SK-N-SH treated with all-trans-retinoic acid at 6 μM for 48 hours (cell line): ENCODE results near the gene SNRNP25.

Source experiments
- ATAC-seq: fragments of 200-7000 bp; cut with Tn5 transposase; 3 replicates; pipeline ENCODE4 v1.9.1; 2020; ENCODE audit warnings: mild to moderate bottlenecking, moderate library complexity
- ARNTL ChIP-seq: fragments of 450-650 bp; formaldehyde crosslinking; IDR thresholded peaks from 2 replicates; pipeline ENCODE4 v1.5.0; 2020; ENCODE audit warnings: low read depth, mild to moderate bottlenecking, moderate library complexity, borderline replicate concordance
- BACH2 ChIP-seq: fragments of 250-450 bp; sonication (Bioruptor Pico); IDR thresholded peaks from 2 replicates; pipeline ENCODE4 v1.9.0; 2021; ENCODE audit warnings: mild to moderate bottlenecking, borderline replicate concordance
- CREB5 ChIP-seq: fragments of 250-450 bp; sonication (Bioruptor Pico); IDR thresholded peaks from 2 replicates; pipeline ENCODE4 v1.5.1; 2020; ENCODE audit warnings: low read depth, mild to moderate bottlenecking, moderate library complexity
- CSDC2 ChIP-seq: fragments of 250-450 bp; sonication (Bioruptor Pico); IDR thresholded peaks from 2 replicates; pipeline ENCODE4 v1.5.0; 2020; ENCODE audit warnings: mild to moderate bottlenecking, moderate library complexity
- CSRNP3 ChIP-seq: fragments of 250-450 bp; sonication (Bioruptor Pico); IDR thresholded peaks from 2 replicates; pipeline ENCODE4 v1.5.1; 2021; ENCODE audit warnings: mild to moderate bottlenecking, moderate library complexity
- ESRRG ChIP-seq: fragments of 250-450 bp; sonication (Bioruptor Pico); IDR thresholded peaks from 2 replicates; pipeline ENCODE4 v1.6.1; 2021; ENCODE audit warnings: mild to moderate bottlenecking
- GLIS3 ChIP-seq: fragments of 250-450 bp; sonication (Bioruptor Pico); IDR thresholded peaks from 2 replicates; pipeline ENCODE4 v1.5.0; 2020; ENCODE audit warnings: mild to moderate bottlenecking, moderate library complexity
- ISL1 ChIP-seq: fragments of 250-450 bp; sonication (Bioruptor Pico); IDR thresholded peaks from 2 replicates; pipeline ENCODE4 v2.1.2; 2022; ENCODE audit warnings: mild to moderate bottlenecking, moderate library complexity
- OSR1 ChIP-seq: fragments of 250-450 bp; sonication (Bioruptor Pico); IDR thresholded peaks from 2 replicates; pipeline ENCODE4 v1.8.0; 2022; ENCODE audit warnings: moderate library complexity, mild to moderate bottlenecking, inconsistent platforms
- PATZ1 ChIP-seq: fragments of 250-450 bp; sonication (Bioruptor Pico); IDR thresholded peaks from 2 replicates; pipeline ENCODE4 v1.8.0; 2020; ENCODE audit warnings: mild to moderate bottlenecking, moderate library complexity, borderline replicate concordance
- POU6F1 ChIP-seq: fragments of 250-450 bp; sonication (Bioruptor Pico); IDR thresholded peaks from 2 replicates; pipeline ENCODE4 v1.8.0; 2021; ENCODE audit warnings: low read depth, mild to moderate bottlenecking, moderate library complexity, borderline replicate concordance
- PPARA ChIP-seq: fragments of 250-450 bp; sonication (Bioruptor Pico); IDR thresholded peaks from 2 replicates; pipeline ENCODE4 v1.5.0; 2020; ENCODE audit warnings: mild to moderate bottlenecking, borderline replicate concordance
- RARB ChIP-seq: fragments of 250-450 bp; sonication (Bioruptor Pico); IDR thresholded peaks from 2 replicates; pipeline ENCODE4 v1.8.0; 2021; ENCODE audit warnings: mild to moderate bottlenecking, moderate library complexity
- SNAI2 ChIP-seq: fragments of 250-450 bp; sonication (Bioruptor Pico); IDR thresholded peaks from 2 replicates; pipeline ENCODE4 v1.5.0; 2020; ENCODE audit warnings: mild to moderate bottlenecking, moderate library complexity
- TCF4 ChIP-seq: fragments of 250-450 bp; sonication (Bioruptor Pico); IDR thresholded peaks from 2 replicates; pipeline ENCODE4 v1.8.0; 2021; ENCODE audit warnings: mild to moderate bottlenecking, moderate library complexity, borderline replicate concordance
- TOX ChIP-seq: fragments of 250-450 bp; sonication (Bioruptor Pico); IDR thresholded peaks from 2 replicates; pipeline ENCODE4 v1.8.0; 2021; ENCODE audit warnings: mild to moderate bottlenecking, moderate library complexity, borderline replicate concordance
- TSHZ2 ChIP-seq: fragments of 250-450 bp; sonication (Bioruptor Pico); IDR thresholded peaks from 2 replicates; pipeline ENCODE4 v1.5.0; 2020; ENCODE audit warnings: mild to moderate bottlenecking, moderate library complexity
- ZC3H10 ChIP-seq: fragments of 250-450 bp; sonication (Bioruptor Pico); IDR thresholded peaks from 2 replicates; pipeline ENCODE4 v1.5.1; 2021; ENCODE audit warnings: mild to moderate bottlenecking, moderate library complexity
- ZFP3 ChIP-seq: fragments of 250-450 bp; sonication (Bioruptor Pico); IDR thresholded peaks from 2 replicates; pipeline ENCODE4 v1.5.0; 2020; ENCODE audit warnings: mild to moderate bottlenecking, moderate library complexity
- ZFP30 ChIP-seq: fragments of 450-650 bp; formaldehyde crosslinking; IDR thresholded peaks from 2 replicates; pipeline ENCODE4 v1.5.0; 2022; ENCODE audit warnings: mild to moderate bottlenecking, moderate library complexity
- ZNF565 ChIP-seq: fragments of 450-650 bp; formaldehyde crosslinking; conservative IDR thresholded peaks from 2 replicates; pipeline ENCODE4 v1.5.0; 2020; ENCODE audit warnings: low read depth, mild to moderate bottlenecking, moderate library complexity
- ZNF70 ChIP-seq: fragments of 450-650 bp; formaldehyde crosslinking; IDR thresholded peaks from 2 replicates; pipeline ENCODE4 v1.5.0; 2020; ENCODE audit warnings: mild to moderate bottlenecking, moderate library complexity

SNRNP25 gene

GRCh38 chr16:63466-63865 is 9.8 kb downstream of the SNRNP25 start:
- TF ChIP-seq PATZ1 (CRISPR knock-in tag) (no peak), ARNTL (CRISPR knock-in tag) (no peak), CSDC2 (CRISPR knock-in tag) (no peak), CSRNP3 (CRISPR knock-in tag) (no peak), ISL1 (CRISPR knock-in tag) (no peak), TOX (CRISPR knock-in tag) (no peak), ZFP3 (CRISPR knock-in tag) (no peak), ZFP30 (CRISPR knock-in tag) (no peak), CREB5 (CRISPR knock-in tag) (no peak), PPARA (no peak), SNAI2 (no peak), POU6F1 (CRISPR knock-in tag) (no peak), ZNF565 (no peak), TSHZ2 (no peak), TCF4 (CRISPR knock-in tag) (no peak), ZC3H10 (CRISPR knock-in tag) (no peak), ZNF70 (CRISPR knock-in tag) (no peak), GLIS3 (CRISPR knock-in tag) (no peak), OSR1 (CRISPR knock-in tag) (no peak), BACH2 (CRISPR knock-in tag) (no peak)
- no peak for ATAC-seq

- ATAC-seq, result no peak
- TF ChIP-seq BACH2 (CRISPR knock-in tag) (no peak), TOX (CRISPR knock-in tag) (no peak), SNAI2 (no peak), ZNF565 (no peak), ZFP3 (CRISPR knock-in tag) (no peak), CSDC2 (CRISPR knock-in tag) (no peak), ZFP30 (CRISPR knock-in tag) (no peak)
- TF ChIP-seq, all 23 proteins: peak for 0
These were observed 10.6 kb downstream of the SNRNP25 start for GRCh38 chr16:63998-64913.

GRCh38 chr16:64914-65255 is 11.3 kb downstream of the SNRNP25 start:
- TF ChIP-seq OSR1 (CRISPR knock-in tag) (no peak), RARB (CRISPR knock-in tag) (no peak), SNAI2 (no peak), CSDC2 (CRISPR knock-in tag) (no peak), GLIS3 (CRISPR knock-in tag) (no peak), ISL1 (CRISPR knock-in tag) (no peak), ESRRG (CRISPR knock-in tag) (no peak), ZFP30 (CRISPR knock-in tag) (no peak), ZC3H10 (CRISPR knock-in tag) (no peak), POU6F1 (CRISPR knock-in tag) (no peak), CSRNP3 (CRISPR knock-in tag) (no peak)

More at GRCh38 chr16:64914-65255, 11.3 kb downstream of the SNRNP25 start:
- no peak for ATAC-seq
